NOMO-1 (cell line): ENCODE data around the gene CD28.
"Not testable (repeated sequence)": the region's sequence is repeated elsewhere in the genome, so short reads cannot be mapped to it uniquely, and the experiment has no call there.

Experiments
- DNase-seq, 2 experiments: peaks; one replicate each; lab custom pipeline; 2025; ENCODE audit not compliant: unreplicated experiment in 2 of 2; lab: John Stamatoyannopoulos, UW

CD28 gene

GRCh38 chr2:203781151-203781550, 74.7 kb downstream of the CD28 start:
- no peak for DNase-seq

- DNase-seq = peak; percentile 12 to 40
These were observed 76.0 kb downstream of the CD28 start for GRCh38 chr2:203782262-203782976.

GRCh38 chr2:203783496-203784203, 77.2 kb downstream of the CD28 start:
- no peak for DNase-seq

GRCh38 chr2:203784710-203785270, 78.4 kb downstream of the CD28 start:
- DNase-seq = not testable (repeated sequence)

GRCh38 chr2:203785391-203786110, 79.1 kb downstream of the CD28 start:
- DNase-seq = not testable (repeated sequence)

GRCh38 chr2:203786549-203787351, 80.3 kb downstream of the CD28 start:
- peak; percentile 71 to 85 for DNase-seq

GRCh38 chr2:203787979-203788378, 81.5 kb downstream of the CD28 start:
- peak; percentile 61 to 88 for DNase-seq
